GM12865 (cell line): ENCODE data around the gene C19orf67.

Source experiments
- DNase-seq: peaks from one replicate; pipeline ENCODE4 v3.0.0; 2010; ENCODE audit warnings: low read depth
- H3K4me3 ChIP-seq: 2 replicates; pipeline ENCODE4 v1.5.1; 2011; ENCODE audit warnings: mild to moderate bottlenecking, low read depth, low read length, control low read depth
- CTCF ChIP-seq: IDR thresholded peaks from 2 replicates; pipeline ENCODE4 v1.5.1; 2011; ENCODE audit warnings: low read length, control low read depth, low read depth, inconsistent platforms; ENCODE audit not compliant: insufficient read depth; ENCODE audit errors: missing control alignments

The C19orf67 gene

GRCh38 chr19:14085309-14085995, at the start of gene C19orf67:
C19orf67 (minus strand) TSS chr19:14085783; CDS start chr19:14085627, 156 bp downstream.
- no peak for DNase-seq
- H3K4me3 ChIP-seq, result no peak within 1 kb of the TSS
- TF ChIP-seq CTCF, result no peak

GRCh38 chr19:14135355-14135754, 49.8 kb upstream of the C19orf67 start:
- peak overlapping the region; percentile 93 for H3K4me3 ChIP-seq
- TF ChIP-seq CTCF, result no peak
- DNase-seq, result no peak

GRCh38 chr19:14127929-14128509, 42.4 kb upstream of the C19orf67 start:
- DNase-seq, result peak; percentile 87
- no peak for TF ChIP-seq CTCF
- H3K4me3 ChIP-seq, result peak overlapping the region; percentile 18; the same call in 1 of the 2 replicates

- TF ChIP-seq CTCF, result no peak
- H3K4me3 ChIP-seq, result no peak overlapping the region
- no peak for DNase-seq
Measured at GRCh38 chr19:14127176-14127575, 41.6 kb upstream of the C19orf67 start.

GRCh38 chr19:14122924-14123323, 37.3 kb upstream of the C19orf67 start:
- no peak for TF ChIP-seq CTCF
- no peak for DNase-seq
- H3K4me3 ChIP-seq, result no peak overlapping the region

- no peak overlapping the region for H3K4me3 ChIP-seq
- DNase-seq, result no peak
- no peak for TF ChIP-seq CTCF
Measured at GRCh38 chr19:14120497-14120780, 34.9 kb upstream of the C19orf67 start.
